ENCODE measurements around the gene FOXRED1.
"Not testable (repeated sequence)": the region's sequence is repeated elsewhere in the genome, so short reads cannot be mapped to it uniquely, and the experiment has no call there.

- TF ChIP-seq CTCF (IDR thresholded peaks at IDR 0.05; ENCODE audit: low read length); EZH2 (optimal IDR thresholded peaks at IDR 0.05; ENCODE audit: low read depth, low read length): not testable (repeated sequence)
Observed at GRCh38 chr11:126255507-126255906, 13.4 kb upstream of the FOXRED1 start.

All from MM.1S (cell line).